Calu3 (cell line): ENCODE results near the gene TULP3. TPM values are rescaled to one million over a fixed set of nuclear protein-coding genes. Genes with fewer than 3 reads are reported as not detected.
A peak's percentile ranks its signal among the peaks of the same experiment; 100 is the strongest.

Experiments
- BruUV-seq: library from RNA; stranded (reverse); fragments of 400-500 nt; replicated peaks from 2 replicates; lab custom pipeline; 2021; lab: Mats Ljungman, UMichigan
- CTCF ChIA-PET: fragments of 300-600 bp; sonication (Branson Sonifier 250); formaldehyde crosslinking; loops from one replicate; lab custom pipeline; 2022; ENCODE audit warnings: antibody characterized with exemption; lab: Charles Lee
- DNase-seq: peaks from one replicate; pipeline ENCODE4 v3.0.0; 2022
- H3K27ac Mint-ChIP-seq: one replicate; pipeline ENCODE4 v1.8.0; 2022; ENCODE audit warnings: mixed read lengths; ENCODE audit not compliant: unreplicated experiment
- H3K27me3 Mint-ChIP-seq: one replicate; pipeline ENCODE4 v1.8.0; 2022; ENCODE audit warnings: mixed read lengths; ENCODE audit not compliant: unreplicated experiment
- H3K36me3 Mint-ChIP-seq: one replicate; pipeline ENCODE4 v1.8.0; 2022; ENCODE audit warnings: mild to moderate bottlenecking, moderate library complexity, mixed read lengths; ENCODE audit not compliant: insufficient read depth, unreplicated experiment
- H3K4me1 Mint-ChIP-seq: one replicate; pipeline ENCODE4 v1.8.0; 2022; ENCODE audit warnings: mild to moderate bottlenecking, low read depth, mixed read lengths; ENCODE audit not compliant: unreplicated experiment
- H3K4me3 Mint-ChIP-seq: one replicate; pipeline ENCODE4 v1.8.0; 2022; ENCODE audit warnings: mild to moderate bottlenecking, low read depth, moderate library complexity, mixed read lengths; ENCODE audit not compliant: unreplicated experiment
- H3K9me3 Mint-ChIP-seq: one replicate; pipeline ENCODE4 v1.8.0; 2022; ENCODE audit warnings: low read depth, mixed read lengths; ENCODE audit not compliant: unreplicated experiment
- intact Hi-C: fragments of 100-400 bp; cut with micrococcal nuclease; formaldehyde crosslinking; loops from one replicate; pipeline ENCODE4 v1.10.0; 2022; ENCODE audit not compliant: unreplicated experiment
- total RNA-seq: library from RNA; stranded (reverse); gene quantifications from 2 replicates; pipeline ENCODE4 v1.2.3, GENCODE V29; 2022
- TF ChIP-seq, protein P1 (sequence below): fragments of 200-600 bp; IDR thresholded peaks from one replicate; pipeline ENCODE4 v1.8.0; 2022; ENCODE audit warnings: antibody characterized with exemption; ENCODE audit not compliant: unreplicated experiment

The TULP3 gene
- total RNA-seq, 1 experiment from 2014 or later = 21.6 TPM

DNA sequence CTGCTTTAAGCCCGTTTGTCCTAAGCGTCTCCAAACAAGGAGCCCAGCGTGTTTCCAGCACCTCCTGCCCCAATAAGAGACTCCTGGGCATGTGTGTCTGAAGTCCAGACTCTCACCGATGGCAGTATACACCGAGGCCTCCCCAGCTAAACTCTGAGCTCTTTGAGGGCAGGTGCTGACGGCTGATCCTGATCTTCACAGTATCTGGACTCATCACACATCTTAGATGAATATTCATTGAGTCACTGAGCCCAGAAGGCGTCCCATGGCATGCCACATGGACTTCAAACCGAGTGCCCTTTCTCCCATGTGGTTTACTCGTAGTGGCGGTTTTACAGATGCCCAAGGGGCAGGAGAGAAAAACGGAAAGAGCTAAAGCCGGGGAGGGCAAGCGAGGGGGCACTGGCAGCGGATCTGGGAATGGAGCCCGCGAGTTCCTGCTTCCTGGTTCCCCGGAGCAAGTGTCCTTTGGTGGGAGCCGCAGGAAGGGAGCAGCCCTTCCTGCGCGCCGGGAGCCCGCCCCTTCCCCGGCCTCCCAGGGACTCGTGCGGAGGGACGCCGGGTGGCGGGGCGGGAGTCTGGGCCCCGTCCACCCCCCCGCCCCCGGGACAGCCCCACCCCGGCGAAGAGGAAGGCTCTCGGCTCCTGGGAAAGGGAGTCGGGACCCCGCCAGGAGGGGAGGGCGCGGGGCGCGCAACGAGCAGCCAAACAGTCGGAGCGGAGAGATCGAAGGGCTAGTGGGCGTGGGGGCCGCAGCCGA, 67.9 kb downstream of the TULP3 start:
- DNase-seq = peak; percentile 87
- TF ChIP-seq, protein P1, sequence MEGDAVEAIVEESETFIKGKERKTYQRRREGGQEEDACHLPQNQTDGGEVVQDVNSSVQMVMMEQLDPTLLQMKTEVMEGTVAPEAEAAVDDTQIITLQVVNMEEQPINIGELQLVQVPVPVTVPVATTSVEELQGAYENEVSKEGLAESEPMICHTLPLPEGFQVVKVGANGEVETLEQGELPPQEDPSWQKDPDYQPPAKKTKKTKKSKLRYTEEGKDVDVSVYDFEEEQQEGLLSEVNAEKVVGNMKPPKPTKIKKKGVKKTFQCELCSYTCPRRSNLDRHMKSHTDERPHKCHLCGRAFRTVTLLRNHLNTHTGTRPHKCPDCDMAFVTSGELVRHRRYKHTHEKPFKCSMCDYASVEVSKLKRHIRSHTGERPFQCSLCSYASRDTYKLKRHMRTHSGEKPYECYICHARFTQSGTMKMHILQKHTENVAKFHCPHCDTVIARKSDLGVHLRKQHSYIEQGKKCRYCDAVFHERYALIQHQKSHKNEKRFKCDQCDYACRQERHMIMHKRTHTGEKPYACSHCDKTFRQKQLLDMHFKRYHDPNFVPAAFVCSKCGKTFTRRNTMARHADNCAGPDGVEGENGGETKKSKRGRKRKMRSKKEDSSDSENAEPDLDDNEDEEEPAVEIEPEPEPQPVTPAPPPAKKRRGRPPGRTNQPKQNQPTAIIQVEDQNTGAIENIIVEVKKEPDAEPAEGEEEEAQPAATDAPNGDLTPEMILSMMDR = no peak
- peaks cover 53% of the 10 kb centered on the region for H3K4me1 Mint-ChIP-seq
- H3K9me3 Mint-ChIP-seq = no peaks in the 10 kb centered on the region
- CTCF ChIA-PET = interaction anchor here (1.0 to 1.3 kb wide), 2 partner anchors 73 to 83 kb away, joined by 3 to 5 read pairs; no protein-coding TSS in a partner anchor
- H3K36me3 Mint-ChIP-seq = peaks cover 47% of the 10 kb centered on the region
- TSS peak; percentile 81 for BruUV-seq
- H3K27me3 Mint-ChIP-seq = no peaks in the 10 kb centered on the region
- peak overlapping the region; percentile 95 for H3K27ac Mint-ChIP-seq
- intact Hi-C loops = no loop called here
- peak overlapping the region; percentile 95 for H3K4me3 Mint-ChIP-seq

DNA sequence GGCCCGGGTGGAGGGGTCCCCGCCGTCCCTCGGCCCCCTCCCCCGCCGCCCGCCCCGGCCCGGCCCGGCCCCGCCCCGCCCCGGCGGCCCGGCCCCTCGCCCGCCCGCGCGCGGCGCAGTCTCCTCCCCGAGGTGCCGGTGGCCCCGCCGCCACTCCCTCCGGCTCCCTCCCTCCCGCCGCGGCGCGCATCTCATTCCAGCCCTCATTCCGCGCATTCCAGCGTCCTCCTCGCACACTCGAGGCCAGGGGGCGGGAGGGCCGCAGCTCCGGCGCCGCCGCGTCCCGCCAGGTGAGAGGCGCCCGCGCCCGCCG, 68.5 kb downstream of the TULP3 start, which contains the start of gene TEAD4:
TSS of gene TEAD4 (plus strand) at position 206 of the 313 bp plus-strand sequence.
- CTCF ChIA-PET = interaction anchor here (1.0 to 1.3 kb wide), 2 partner anchors 74 to 82 kb away, joined by 3 to 5 read pairs; no protein-coding TSS in a partner anchor

DNA sequence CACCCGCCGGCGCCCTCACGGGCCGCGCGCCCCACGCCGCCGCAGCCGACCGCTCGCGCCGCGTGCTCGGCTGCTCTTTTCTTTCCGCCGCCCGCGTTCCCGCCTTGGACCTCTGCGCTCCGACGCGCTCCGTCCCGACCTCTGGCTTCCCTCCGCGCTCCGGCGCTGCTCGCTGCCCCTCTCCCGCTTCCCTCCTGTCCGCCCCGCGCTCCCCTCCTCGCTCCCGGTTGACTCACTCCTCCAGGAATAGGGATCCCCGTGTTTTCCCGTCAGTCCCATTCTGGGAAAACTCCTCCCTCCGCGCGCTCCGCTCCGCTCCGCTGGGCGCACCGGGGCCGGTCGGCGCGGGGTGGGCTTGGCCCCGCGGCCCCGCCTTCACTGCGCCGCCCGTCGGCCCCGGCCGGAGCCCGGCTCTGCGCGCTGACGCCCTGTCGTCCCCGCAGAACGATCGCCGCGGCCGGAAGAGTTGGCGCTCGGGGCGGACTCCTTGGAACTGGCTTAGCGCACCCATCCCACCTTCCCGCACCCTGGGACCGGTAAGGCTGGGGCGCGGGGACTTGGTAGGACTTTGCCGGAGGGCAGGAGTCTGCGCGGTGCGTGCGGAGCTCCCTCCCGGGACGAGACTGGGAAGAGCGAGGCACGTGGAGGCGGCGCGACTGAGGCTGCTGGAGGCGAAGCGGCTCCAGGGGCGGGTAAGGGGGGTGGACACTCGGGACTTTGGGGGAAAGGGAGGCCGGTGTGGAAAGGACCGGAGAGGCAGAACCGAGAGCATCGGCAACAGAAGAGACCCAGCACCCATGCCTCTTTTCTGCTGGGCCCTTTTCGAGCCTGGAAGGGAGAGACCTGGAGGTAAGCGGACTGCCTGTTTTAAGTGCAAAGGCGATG, 69.1 kb downstream of the TULP3 start:
- BruUV-seq = no TSS peak
- Mint-ChIP-seq H3K36me3 (peaks cover 50% of the 10 kb centered on the region), H3K9me3 (no peaks in the 10 kb centered on the region), H3K4me3 (peak overlapping the region; percentile 95), H3K27ac (peak overlapping the region; percentile 95), H3K4me1 (peaks cover 53% of the 10 kb centered on the region), H3K27me3 (no peaks in the 10 kb centered on the region)
- intact Hi-C loops = no loop called here
- CTCF ChIA-PET = interaction anchor here (0.5 to 1.0 kb wide), 4 partner anchors 10 to 82 kb away, joined by 3 read pairs; no protein-coding TSS in a partner anchor
- DNase-seq = peak; percentile 63
- TF ChIP-seq, protein P1 = no peak

More for the DNA sequence above, 68.5 kb downstream of the TULP3 start, which contains the start of gene TEAD4:
- peak; percentile 88 for DNase-seq
- H3K4me1 Mint-ChIP-seq = peaks cover 53% of the 10 kb centered on the region
- peak within 1 kb of the TSS; percentile 95 for H3K4me3 Mint-ChIP-seq
- intact Hi-C loops = no loop called here
- BruUV-seq = no TSS peak
- H3K36me3 Mint-ChIP-seq = peaks cover 50% of the 10 kb centered on the region
- H3K27me3 Mint-ChIP-seq = no peaks in the 10 kb centered on the region
- peak within 1 kb of the TSS; percentile 95 for H3K27ac Mint-ChIP-seq
- TF ChIP-seq, protein P1 = no peak
- H3K9me3 Mint-ChIP-seq = no peaks in the 10 kb centered on the region

DNA sequence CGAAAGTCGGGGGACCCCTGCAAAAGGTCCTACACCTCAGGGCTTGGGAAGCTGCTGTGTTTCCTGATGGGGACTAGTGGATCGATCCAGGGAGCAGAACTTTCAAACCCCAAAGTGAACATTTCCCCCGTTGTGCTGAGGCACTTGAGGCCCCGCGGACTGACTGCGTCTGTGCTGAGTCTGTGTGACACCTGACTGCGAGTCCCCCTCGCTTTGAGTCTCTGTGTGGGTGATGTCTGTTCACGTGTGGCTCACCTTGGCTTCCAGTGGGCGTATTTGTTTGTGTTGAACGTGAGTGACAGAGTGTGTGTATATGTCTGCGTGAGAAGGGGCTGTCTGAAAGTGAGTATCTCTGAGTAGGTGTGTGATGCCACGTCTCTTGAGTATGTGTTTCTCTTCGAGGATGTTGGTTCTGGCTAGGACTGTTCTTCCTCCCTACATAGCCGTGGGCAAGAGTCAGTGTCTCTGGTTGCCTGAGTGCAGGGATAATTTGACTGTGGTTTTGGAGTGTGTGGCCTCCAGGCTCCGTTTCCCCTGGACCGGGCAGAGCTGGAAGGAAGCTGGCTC, 69.8 kb downstream of the TULP3 start:
- no peaks in the 10 kb centered on the region for H3K9me3 Mint-ChIP-seq
- DNase-seq = peak; percentile 10
- H3K4me3 Mint-ChIP-seq = peak overlapping the region; percentile 95
- H3K27me3 Mint-ChIP-seq = no peaks in the 10 kb centered on the region
- no TSS peak for BruUV-seq
- peak overlapping the region; percentile 95 for H3K27ac Mint-ChIP-seq
- peaks cover 53% of the 10 kb centered on the region for H3K4me1 Mint-ChIP-seq
- TF ChIP-seq, protein P1 = no peak
- CTCF ChIA-PET = interaction anchor here (0.7 to 1.0 kb wide), 2 partner anchors 27 to 36 kb away, joined by 3 read pairs; no protein-coding TSS in a partner anchor
- peaks cover 50% of the 10 kb centered on the region for H3K36me3 Mint-ChIP-seq
- intact Hi-C loops = no loop called here
